DND-41 (cell line): ENCODE results near the gene SPDL1.

Source experiments
- EZH2 ChIP-seq: IDR thresholded peaks from 3 replicates; pipeline ENCODE4 v1.6.1; 2012; ENCODE audit warnings: borderline replicate concordance, low read depth, mild to moderate bottlenecking, moderate library complexity, low read length, inconsistent platforms; ENCODE audit not compliant: severe bottlenecking
- TF ChIP-seq, protein P1 (sequence below): IDR thresholded peaks from 2 replicates; pipeline ENCODE4 v1.5.1; 2012; ENCODE audit warnings: borderline replicate concordance, low read length, moderate library complexity, mild to moderate bottlenecking; ENCODE audit not compliant: poor library complexity, severe bottlenecking; ENCODE audit errors: extremely low read depth

DNA sequence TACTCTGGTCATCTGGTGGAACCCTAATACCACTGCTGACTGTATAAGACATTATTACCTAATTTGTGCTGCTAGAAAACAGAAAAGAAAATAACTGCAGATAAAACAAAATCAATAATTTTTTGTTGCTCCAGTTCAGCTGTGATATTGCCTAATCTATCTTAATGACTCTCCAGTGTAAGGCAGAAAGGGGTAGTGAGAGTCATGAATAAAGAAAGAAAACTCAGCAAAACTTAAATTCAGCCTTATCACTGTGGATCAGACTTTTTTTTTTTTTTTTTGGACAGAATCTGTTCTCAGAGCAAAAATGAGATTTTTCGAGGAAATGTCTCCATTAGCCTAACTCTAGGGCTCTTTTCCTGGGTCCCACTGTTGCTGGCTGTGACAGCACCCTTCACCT is 52.4 kb downstream of the SPDL1 start:
- TF ChIP-seq, protein P1, sequence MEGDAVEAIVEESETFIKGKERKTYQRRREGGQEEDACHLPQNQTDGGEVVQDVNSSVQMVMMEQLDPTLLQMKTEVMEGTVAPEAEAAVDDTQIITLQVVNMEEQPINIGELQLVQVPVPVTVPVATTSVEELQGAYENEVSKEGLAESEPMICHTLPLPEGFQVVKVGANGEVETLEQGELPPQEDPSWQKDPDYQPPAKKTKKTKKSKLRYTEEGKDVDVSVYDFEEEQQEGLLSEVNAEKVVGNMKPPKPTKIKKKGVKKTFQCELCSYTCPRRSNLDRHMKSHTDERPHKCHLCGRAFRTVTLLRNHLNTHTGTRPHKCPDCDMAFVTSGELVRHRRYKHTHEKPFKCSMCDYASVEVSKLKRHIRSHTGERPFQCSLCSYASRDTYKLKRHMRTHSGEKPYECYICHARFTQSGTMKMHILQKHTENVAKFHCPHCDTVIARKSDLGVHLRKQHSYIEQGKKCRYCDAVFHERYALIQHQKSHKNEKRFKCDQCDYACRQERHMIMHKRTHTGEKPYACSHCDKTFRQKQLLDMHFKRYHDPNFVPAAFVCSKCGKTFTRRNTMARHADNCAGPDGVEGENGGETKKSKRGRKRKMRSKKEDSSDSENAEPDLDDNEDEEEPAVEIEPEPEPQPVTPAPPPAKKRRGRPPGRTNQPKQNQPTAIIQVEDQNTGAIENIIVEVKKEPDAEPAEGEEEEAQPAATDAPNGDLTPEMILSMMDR, result no peak
- no peak for TF ChIP-seq EZH2
